ENCODE results near the gene BORCS8.
"Not testable (repeated sequence)": the region's sequence is repeated elsewhere in the genome, so short reads cannot be mapped to it uniquely, and the experiment has no call there.

Gene BORCS8

DNA sequence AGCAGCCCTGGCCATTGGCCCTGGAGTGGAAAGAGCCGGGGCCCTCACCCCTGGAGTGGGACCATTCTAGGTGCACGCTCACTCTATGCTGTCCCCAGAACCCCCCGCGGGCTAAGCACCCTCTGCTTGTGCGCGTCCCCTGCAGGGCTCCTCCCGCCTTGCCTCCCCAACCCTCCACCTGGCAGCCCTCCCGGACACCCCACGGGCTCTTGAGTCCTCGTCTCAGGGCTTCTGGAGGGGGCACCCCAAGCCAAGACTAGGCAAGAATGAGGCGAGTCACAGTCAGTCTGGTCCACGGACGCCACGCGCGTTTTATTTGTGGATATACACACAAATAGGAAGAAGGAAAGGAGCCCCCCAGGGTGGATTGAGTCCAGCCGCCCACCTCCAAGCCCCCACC, 46.7 kb downstream of the BORCS8 start:
- Mint-ChIP-seq H3K4me3 (no peak overlapping the region), H3K9me3 (no peaks in the 10 kb centered on the region), H3K27me3 (peaks cover 3% of the 10 kb centered on the region), H3K36me3 (peaks cover 5% of the 10 kb centered on the region), H3K4me1 (no peaks in the 10 kb centered on the region), H3K27ac (no peak overlapping the region)
- CTCF ChIA-PET, result interaction anchor here (0.7 to 5.1 kb wide), 14 partner anchors 9 to 346 kb away, joined by 3 to 44 read pairs (median 4); no protein-coding TSS in a partner anchor
- no peak for DNase-seq

DNA sequence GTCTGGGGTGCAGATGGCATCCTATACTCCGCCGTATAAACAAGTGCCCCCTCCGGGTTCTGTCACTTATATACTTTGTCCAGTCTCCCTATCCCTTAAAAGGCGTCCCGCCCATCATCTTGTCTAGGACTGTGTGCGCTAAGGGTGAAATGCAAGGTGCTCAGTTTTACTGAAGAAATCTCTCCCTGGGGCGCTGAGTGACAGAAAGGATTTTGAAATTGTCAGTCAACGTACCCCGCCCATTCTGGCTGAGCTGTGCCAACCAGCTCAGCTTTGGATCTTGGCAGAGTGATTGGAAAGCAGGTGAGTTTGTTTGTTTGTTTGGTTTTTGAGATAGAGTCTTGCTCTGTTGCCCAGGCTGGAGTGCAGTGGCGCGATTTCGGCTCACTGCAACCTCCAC, 49.6 kb downstream of the BORCS8 start:
- Mint-ChIP-seq H3K4me1 (peaks cover 22% of the 10 kb centered on the region), H3K4me3 (no peak overlapping the region), H3K27me3 (peaks cover 21% of the 10 kb centered on the region), H3K9me3 (no peaks in the 10 kb centered on the region), H3K36me3 (no peaks in the 10 kb centered on the region), H3K27ac (no peak overlapping the region)
- CTCF ChIA-PET, result interaction anchor here (1.2 to 2.8 kb wide), 2 partner anchors 33 to 90 kb away, joined by 4 to 10 read pairs; no protein-coding TSS in a partner anchor
- DNase-seq, result no peak

DNA sequence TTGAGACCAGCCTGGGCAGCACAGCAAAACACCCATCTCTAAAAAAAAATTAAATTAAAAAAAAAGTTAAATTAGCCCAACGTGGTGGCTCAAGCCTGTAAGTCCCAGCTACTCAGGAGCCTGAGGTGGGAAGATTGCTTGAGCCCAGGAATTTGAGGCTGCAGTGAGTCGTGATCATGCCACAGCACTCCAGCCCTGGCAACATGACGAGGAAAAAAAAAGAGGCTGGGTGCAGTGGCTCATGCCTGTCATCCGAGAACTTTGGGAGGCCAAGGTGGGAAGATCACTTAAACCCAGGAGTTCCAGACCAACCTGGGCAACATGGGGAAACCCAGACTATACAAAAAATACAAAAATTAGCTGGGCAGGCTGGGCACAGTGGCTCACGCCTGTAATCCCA, 51.5 kb downstream of the BORCS8 start:
- CTCF ChIA-PET, result interaction anchor here (1.2 to 2.8 kb wide), 3 partner anchors 32 to 86 kb away, joined by 3 to 10 read pairs (median 7); no protein-coding TSS in a partner anchor
- no peaks in the 10 kb centered on the region for H3K36me3 Mint-ChIP-seq
- no peak for DNase-seq

DNA sequence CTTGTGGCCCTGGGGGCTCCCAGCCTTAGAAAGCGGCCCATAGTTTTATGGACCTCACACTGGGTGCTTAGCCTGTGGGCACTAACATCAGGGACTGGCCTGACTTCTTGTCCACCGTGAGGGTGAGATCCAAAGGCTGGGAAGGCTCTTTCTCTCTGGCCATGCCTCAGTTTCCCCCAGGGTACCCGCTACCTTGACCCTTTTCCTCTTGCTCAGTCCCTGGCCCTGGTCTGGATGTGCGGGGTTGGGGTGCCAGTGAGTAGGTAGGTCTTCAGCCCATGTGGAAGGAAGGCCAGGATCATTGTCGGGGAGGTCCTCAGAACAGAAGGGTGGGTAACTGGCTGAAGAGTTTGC, 52.1 kb downstream of the BORCS8 start:
- Mint-ChIP-seq H3K9me3 (no peaks in the 10 kb centered on the region), H3K4me1 (peaks cover 32% of the 10 kb centered on the region), H3K4me3 (no peak overlapping the region), H3K27ac (no peak overlapping the region), H3K27me3 (peaks cover 26% of the 10 kb centered on the region), H3K36me3 (no peaks in the 10 kb centered on the region)
- DNase-seq, result no peak
- CTCF ChIA-PET, result interaction anchor here (1.2 to 1.4 kb wide), 2 partner anchors 32 to 85 kb away, joined by 3 to 7 read pairs; no protein-coding TSS in a partner anchor

More for the DNA sequence above, 51.5 kb downstream of the BORCS8 start:
- Mint-ChIP-seq H3K27me3 (peaks cover 26% of the 10 kb centered on the region), H3K27ac (no peak overlapping the region), H3K4me1 (peaks cover 28% of the 10 kb centered on the region), H3K4me3 (no peak overlapping the region), H3K9me3 (no peaks in the 10 kb centered on the region)

DNA sequence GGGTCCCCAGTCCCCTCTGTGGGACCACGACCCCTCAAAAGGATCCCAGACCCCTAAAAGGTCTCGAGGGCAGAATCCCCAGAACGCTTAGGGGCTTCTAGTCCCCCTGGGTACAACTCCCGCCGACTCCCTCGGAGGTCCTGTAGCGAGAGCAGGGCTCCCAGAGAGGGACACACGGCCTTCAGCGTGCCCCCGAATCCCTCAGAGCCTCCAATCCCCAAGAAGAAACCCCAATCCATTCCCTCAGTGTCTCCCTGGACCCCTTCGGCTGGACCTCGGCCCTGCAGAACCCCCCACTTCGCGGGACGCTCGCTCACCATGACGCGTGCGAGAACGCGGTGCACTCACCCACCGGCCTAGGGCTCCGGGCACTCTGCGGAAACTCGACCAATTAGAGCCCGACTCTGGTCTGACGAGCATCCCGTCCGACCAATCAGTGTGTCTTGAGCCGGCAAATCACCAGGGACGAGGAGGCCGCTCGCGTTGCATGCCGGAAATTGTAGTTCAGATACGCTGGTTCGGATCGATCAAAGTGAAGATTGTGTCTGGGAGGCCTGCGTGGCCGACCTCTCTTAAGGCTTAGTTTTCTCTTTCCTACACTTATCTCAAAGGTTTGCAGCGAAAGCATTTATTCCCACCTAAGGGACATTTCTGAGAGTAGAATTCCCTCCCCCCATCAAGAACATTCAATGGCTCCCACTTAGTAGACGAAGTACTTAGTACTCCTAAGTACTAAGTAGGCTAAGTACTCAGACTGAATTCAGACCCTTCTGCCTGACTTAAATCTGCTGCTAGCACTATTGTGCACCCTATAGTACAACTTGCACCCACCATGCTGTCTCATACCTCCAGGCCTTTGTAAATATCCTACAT, 53.6 kb downstream of the BORCS8 start, which contains the start of gene TMEM161A:
TSS of gene TMEM161A (minus strand) at position 370 of the 873 bp plus-strand sequence. CDS start at position 320, 50 bp downstream.
- H3K9me3 Mint-ChIP-seq, result peaks cover 3% of the 10 kb centered on the region

DNA sequence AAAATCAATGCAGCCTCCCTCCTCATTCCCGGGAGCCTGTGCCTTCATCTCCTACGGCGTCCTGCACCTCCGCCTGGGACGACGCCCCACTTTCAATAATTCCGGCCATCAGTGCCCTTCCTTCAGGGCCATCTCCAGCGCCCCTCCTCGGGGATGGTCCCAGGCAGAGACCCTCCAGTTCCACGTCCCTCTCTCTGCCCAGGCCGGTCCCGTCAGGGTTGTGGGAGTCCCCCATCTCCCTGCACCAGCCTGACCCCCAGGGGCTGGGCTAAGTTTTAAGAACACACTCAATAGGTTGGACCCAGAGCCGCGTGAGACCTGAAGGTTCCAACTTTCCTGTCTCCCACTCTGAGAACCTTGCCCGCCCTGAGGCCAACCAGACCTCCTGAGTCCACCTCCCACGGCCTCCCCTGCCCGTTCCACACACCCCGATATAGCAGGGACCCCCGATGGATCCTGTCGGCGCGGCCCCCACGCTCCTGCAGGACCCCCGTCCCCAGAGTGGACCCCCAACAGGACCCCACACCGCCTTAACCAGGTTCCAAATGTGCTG, 54.3 kb downstream of the BORCS8 start:
- peaks cover 26% of the 10 kb centered on the region for H3K27me3 Mint-ChIP-seq
- H3K4me1 Mint-ChIP-seq, result peaks cover 35% of the 10 kb centered on the region
- peaks cover 3% of the 10 kb centered on the region for H3K36me3 Mint-ChIP-seq
- peak overlapping the region; percentile 86 for H3K27ac Mint-ChIP-seq
- DNase-seq, result no peak
- peak overlapping the region; percentile 92 for H3K4me3 Mint-ChIP-seq
- H3K9me3 Mint-ChIP-seq, result peaks cover 3% of the 10 kb centered on the region
- CTCF ChIA-PET, result no interaction called here

More for the DNA sequence above, 53.6 kb downstream of the BORCS8 start, which contains the start of gene TMEM161A:
- Mint-ChIP-seq H3K36me3 (peaks cover 3% of the 10 kb centered on the region), H3K27me3 (peaks cover 26% of the 10 kb centered on the region), H3K4me3 (peak within 1 kb of the TSS; percentile 92), H3K4me1 (peaks cover 35% of the 10 kb centered on the region), H3K27ac (peak within 1 kb of the TSS; percentile 86)
- DNase-seq, result peak; percentile 98
- CTCF ChIA-PET, result interaction anchor here (1.0 to 1.2 kb wide), 2 partner anchors 84 to 143 kb away, joined by 3 read pairs; no protein-coding TSS in a partner anchor

DNA sequence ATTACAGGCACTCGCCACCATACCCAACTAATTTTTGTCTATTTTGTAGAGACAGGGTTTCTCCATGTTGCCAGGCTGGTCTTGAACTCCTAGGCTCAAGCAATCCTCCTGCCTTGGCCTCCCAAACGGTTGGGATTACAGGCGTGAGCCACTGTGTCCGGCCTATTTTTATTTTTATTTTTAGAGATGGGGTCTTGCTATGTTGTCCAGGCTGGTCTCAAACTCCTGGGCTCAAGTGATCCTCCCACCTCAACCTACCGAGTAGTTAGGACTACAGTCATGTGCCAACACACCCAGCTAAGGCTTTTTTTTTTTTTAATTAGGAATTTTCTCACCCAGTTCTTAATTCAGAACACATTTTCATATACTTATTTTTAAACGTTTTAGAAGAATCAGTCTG, 56.2 kb downstream of the BORCS8 start:
- H3K36me3 Mint-ChIP-seq, H3K4me3 Mint-ChIP-seq, DNase-seq, H3K27ac Mint-ChIP-seq: not testable (repeated sequence)
- Mint-ChIP-seq H3K4me1 (peaks cover 35% of the 10 kb centered on the region), H3K27me3 (peaks cover 23% of the 10 kb centered on the region), H3K9me3 (peaks cover 11% of the 10 kb centered on the region)
- CTCF ChIA-PET, result interaction anchor here (1.0 to 1.7 kb wide), 3 partner anchors 20 to 97 kb away, joined by 3 to 4 read pairs (median 3); no protein-coding TSS in a partner anchor

DNA sequence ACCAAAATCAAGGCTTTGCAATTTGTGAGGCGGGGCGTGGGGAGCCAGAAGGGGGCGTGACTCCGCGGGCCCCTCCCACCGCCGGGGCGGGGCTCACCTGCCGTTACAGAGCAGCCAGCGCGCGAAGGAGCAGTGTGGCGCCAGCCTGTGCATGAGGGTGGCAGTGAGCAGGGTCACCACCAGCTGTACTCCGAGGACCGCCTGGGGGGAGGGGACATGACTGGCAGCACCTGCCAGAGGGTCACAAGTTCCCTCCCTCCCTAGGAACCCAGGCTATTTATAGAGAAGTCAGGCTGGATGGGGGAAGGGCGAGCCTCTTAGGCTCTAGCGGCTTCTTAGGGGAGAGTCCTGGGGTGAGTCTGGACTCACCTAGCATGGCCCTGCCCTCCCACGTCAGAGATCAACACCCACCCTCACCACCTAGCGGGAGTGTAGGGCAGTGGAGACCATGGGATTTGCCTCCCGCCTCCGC, 57.2 kb downstream of the BORCS8 start:
- DNase-seq, result peak; percentile 51
- CTCF ChIA-PET, result interaction anchor here (1.7 to 2.2 kb wide), 2 partner anchors 11 to 24 kb away, joined by 4 to 5 read pairs; no protein-coding TSS in a partner anchor
- peaks cover 35% of the 10 kb centered on the region for H3K4me1 Mint-ChIP-seq
- peaks cover 11% of the 10 kb centered on the region for H3K9me3 Mint-ChIP-seq
- H3K27me3 Mint-ChIP-seq, result peaks cover 17% of the 10 kb centered on the region
- H3K36me3 Mint-ChIP-seq, result peaks cover 7% of the 10 kb centered on the region
- no peak overlapping the region for H3K4me3 Mint-ChIP-seq
- no peak overlapping the region for H3K27ac Mint-ChIP-seq

DNA sequence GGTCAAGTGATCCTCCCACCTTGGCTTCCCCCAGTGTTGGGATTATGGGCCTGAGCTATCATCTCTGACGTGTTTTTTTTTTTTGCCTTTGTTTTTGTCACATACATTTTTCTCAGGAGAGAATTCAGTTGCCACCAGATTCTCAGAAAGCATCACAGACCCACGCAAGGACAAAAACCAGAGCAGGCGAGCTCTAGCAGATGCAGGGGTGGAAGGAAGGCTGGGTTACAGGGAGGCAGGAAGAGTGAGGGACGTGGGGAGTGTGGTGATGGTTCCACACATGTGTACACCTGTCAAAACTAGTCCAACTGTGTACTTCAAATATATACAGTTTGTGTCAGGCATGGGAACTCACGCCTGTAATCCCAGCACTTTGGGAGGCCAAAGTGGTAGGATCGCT, 58.0 kb downstream of the BORCS8 start:
- H3K4me3 Mint-ChIP-seq, result no peak overlapping the region
- peaks cover 29% of the 10 kb centered on the region for H3K4me1 Mint-ChIP-seq
- peaks cover 7% of the 10 kb centered on the region for H3K36me3 Mint-ChIP-seq
- CTCF ChIA-PET, result interaction anchor here (1.7 to 2.2 kb wide), 2 partner anchors 12 to 24 kb away, joined by 4 to 5 read pairs; no protein-coding TSS in a partner anchor
- H3K9me3 Mint-ChIP-seq, result peaks cover 11% of the 10 kb centered on the region
- no peak for DNase-seq
- peaks cover 16% of the 10 kb centered on the region for H3K27me3 Mint-ChIP-seq
- peak overlapping the region; percentile 70 for H3K27ac Mint-ChIP-seq

DNA sequence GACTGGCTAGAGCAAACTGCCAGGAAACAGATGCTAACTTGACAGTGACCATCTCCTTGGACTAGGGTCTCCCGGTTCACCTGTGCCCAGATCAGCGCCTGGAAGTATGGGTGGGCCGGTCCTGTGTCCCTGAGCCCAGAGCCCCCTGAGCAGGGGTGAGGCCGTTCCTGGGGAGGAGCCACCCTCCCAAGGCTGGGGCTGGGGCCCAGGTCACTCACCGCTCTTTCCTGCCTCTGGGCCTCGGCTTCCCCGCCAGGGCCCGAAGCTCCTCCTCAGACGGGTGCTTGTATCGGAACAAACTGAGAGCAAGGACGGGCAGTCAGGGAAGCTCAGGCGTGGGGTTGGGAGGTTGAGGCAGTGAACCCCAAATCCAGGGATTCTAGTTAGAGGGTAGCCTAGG, 59.0 kb downstream of the BORCS8 start:
- CTCF ChIA-PET, result interaction anchor here (1.1 to 2.2 kb wide), 2 partner anchors 9 to 13 kb away, joined by 3 to 5 read pairs; no protein-coding TSS in a partner anchor
- Mint-ChIP-seq H3K4me3 (no peak overlapping the region), H3K27ac (no peak overlapping the region), H3K36me3 (peaks cover 7% of the 10 kb centered on the region), H3K4me1 (peaks cover 19% of the 10 kb centered on the region), H3K9me3 (peaks cover 11% of the 10 kb centered on the region), H3K27me3 (peaks cover 11% of the 10 kb centered on the region)
- no peak for DNase-seq

DNA sequence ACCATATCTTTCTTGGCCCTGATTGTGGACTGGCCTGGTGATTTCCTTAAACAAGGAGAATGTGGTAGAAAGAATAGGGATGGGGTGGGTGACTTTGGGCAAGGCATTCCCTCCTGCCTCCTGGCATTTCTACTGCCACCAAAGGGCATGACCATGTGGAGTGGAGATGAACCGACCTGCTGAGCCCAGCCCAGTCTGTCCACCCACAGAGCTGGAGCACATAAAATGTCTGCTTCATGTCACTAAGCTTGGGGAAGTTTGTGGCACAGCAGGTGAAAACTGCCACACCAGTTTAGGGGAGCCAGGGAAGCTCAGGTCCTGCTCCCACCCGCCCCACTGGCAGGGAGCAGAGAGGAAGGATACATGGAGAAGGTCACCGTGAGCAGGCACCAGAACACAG, 60.0 kb downstream of the BORCS8 start:
- H3K4me3 Mint-ChIP-seq, result no peak overlapping the region
- DNase-seq, result no peak
- H3K4me1 Mint-ChIP-seq, result peaks cover 11% of the 10 kb centered on the region
- H3K9me3 Mint-ChIP-seq, result peaks cover 11% of the 10 kb centered on the region
- CTCF ChIA-PET, result interaction anchor here (0.6 to 1.1 kb wide), 2 partner anchors 9 to 36 kb away, joined by 3 read pairs; no protein-coding TSS in a partner anchor
- peaks cover 1% of the 10 kb centered on the region for H3K27me3 Mint-ChIP-seq
- peaks cover 9% of the 10 kb centered on the region for H3K36me3 Mint-ChIP-seq
- no peak overlapping the region for H3K27ac Mint-ChIP-seq
